HG02981 (cell line): ENCODE measurements around the gene CNDP2.
A peak's percentile ranks its signal among the peaks of the same experiment; 100 is the strongest.

Experiments used
- ATAC-seq: cut with Tn5 transposase; IDR thresholded peaks from one replicate; pipeline ENCODE4 v1.9.1; 2021; ENCODE audit warnings: mild to moderate bottlenecking, moderate library complexity; ENCODE audit not compliant: unreplicated experiment

Gene CNDP2

DNA sequence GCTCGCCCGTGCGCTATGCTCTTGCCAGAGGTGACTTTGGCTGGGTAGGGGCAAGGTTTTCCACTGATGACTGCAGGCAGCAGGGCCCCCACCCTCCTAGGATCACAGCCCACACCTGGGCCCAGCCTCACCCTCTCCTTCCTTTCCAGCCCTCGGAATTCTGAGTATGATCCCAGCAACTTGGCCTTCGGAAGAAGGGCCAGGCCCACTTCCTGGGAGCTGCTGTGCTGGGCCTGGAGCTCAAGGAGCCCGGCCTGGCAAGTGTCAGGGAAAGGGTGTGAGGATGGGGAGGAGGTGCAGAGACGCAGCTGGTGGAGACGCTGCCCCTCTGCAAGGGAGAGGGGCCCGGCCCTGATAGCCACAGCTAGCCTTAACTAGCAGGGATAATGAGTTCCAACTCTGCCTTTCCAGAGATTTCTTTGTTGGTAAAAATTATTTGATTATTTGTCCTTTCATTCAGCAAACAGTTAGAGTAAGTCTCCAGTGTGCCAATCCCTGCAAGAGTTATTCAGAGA lies 36.4 kb downstream of the CNDP2 start:
- ATAC-seq, result no peak

DNA sequence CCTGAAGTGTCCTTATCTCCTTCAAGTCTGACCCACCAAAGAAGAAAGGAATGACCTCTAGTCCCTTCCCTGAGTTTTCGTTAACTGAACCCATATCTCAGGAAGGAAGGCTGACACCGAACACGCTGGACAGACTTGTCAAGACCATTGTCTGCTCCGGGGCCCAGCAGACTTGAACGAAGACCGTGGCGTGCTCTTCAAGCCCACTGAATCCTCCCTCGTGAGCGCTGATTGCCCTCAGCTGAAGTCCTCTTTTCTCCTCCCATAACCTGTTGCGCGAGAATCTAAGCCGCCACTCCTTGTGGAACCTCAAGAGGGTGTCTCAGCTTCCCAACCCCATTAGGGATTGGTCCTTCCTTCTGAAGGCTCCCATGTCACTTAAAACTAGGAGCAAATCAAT lies 37.5 kb downstream of the CNDP2 start:
- ATAC-seq, result no peak

DNA sequence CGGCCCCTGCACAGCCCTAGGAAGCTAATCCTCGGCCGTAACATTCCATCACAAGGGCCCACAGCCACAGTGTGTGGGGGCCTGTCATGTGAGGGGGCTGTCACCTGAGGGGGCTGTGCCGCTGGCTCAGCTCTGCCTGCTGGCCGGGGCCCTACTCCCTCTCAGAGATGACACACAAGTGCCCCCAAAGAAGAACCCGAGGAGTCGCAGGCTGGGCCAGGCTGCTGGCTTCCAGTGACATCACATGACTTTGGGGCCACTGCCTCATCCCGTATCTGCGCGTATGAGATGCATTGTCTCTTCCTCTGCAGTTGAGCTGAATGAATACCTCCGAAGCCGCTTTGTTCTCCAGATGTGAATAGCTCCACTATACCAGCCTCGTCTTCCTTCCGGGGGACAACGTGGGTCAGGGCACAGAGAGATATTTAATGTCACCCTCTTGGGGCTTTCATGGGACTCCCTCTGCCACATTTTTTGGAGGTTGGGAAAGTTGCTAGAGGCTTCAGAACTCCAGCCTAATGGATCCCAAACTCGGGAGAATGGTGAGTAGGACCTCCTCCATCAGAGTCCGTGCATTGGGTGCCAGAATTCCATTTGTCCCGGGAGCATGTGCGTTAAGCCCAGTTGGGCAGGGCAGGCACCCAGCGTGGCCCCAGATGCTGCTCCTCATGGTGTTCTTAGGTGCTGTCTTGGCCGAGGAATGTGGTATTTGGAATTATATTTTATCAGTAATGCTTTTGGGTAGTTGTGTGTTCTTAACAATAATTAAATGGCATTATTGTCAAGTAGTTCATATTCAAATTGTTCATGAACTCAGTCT lies 38.2 kb downstream of the CNDP2 start, which contains the start of gene CNDP1:
CNDP1 (plus strand) TSS at position 351 of the 820 bp plus-strand sequence; CDS start at position 519, 168 bp downstream.
- no peak for ATAC-seq

DNA sequence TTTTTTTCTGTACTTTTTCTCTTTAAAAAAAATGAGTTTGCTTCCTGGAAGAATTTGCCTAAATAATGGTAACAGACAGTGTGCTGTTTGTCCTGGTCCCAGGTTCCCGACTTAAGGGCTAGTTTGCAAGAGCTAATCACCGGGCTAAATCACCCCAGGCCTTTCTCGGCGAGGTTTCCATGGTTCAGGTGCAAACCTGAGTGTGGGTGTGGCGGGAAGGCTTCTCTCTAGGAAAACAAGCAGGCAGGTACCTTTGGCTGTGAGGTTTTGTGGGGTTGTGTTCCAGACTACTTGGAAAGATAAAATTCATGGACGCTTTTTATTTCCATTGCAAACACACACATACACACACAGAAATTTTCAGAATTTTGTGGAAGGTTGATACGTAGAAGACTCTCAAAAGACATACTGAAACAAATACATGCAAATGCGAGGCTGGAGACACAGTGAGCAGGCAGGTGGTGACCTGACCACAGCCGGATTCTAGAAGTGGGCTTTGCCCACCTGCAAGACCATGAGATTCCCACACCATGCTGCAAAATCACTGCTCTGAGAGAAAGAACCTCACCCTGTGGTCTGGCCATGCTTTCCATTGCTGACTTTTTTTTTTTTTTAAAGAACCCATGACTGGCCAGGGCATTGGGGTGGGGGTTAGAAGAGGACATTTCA lies 39.0 kb downstream of the CNDP2 start:
- ATAC-seq, result peak; percentile 69

DNA sequence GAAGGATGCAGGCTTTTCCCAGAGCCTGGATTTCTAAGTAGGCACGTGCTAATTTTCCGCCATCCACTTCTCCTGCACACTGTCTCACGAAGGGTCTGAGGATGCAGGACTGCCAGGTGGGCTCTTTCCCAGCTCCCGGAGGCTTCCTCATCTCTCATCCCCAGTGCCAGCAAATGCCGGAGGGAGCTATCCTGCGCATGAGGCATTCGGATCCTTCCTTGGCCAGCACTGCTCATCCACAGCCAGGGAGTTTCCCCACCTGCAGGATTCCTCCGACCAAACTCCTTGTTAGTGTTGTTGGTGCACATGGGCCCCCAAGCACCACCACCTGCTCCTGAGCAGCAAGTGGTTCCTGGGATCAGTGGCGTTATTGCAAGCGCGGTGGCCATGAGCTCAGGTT lies 43.1 kb downstream of the CNDP2 start:
- no peak for ATAC-seq

DNA sequence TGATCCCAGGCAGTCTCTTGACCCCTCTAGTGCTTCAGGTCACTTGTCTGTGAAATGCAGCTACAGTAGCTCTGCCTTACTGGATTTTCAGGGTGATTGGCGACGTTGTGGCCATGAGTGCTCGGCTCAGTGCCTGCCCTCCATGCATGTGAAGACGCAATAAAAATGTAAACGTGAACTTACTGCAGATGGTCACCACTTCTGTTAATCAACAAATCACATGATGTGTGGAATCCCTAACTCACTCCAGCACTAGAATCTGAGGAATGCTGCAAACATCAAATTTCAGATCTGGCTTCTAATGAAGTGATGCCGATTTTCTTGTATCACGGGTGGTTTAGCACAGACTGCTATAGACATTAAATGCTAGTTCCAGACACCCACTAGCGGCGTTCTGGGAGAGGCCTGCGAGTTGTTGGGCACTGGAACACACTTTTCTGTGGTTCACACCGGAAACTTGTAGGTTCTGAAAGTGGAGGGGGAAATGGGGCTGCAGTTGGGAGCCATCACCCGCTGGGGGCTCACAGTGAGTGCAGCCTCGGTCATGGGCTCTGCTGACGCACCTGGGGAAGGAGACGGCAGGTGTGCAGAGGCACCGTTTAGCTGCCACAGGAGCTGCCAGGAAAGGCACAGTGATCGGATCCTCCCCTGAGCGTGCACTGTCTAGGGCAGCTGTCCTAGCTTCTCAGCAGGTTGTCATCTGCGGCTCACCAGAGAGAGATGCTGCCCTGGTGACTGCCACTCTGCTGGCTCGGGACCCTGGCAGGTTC lies 44.7 kb downstream of the CNDP2 start:
- ATAC-seq, result no peak

DNA sequence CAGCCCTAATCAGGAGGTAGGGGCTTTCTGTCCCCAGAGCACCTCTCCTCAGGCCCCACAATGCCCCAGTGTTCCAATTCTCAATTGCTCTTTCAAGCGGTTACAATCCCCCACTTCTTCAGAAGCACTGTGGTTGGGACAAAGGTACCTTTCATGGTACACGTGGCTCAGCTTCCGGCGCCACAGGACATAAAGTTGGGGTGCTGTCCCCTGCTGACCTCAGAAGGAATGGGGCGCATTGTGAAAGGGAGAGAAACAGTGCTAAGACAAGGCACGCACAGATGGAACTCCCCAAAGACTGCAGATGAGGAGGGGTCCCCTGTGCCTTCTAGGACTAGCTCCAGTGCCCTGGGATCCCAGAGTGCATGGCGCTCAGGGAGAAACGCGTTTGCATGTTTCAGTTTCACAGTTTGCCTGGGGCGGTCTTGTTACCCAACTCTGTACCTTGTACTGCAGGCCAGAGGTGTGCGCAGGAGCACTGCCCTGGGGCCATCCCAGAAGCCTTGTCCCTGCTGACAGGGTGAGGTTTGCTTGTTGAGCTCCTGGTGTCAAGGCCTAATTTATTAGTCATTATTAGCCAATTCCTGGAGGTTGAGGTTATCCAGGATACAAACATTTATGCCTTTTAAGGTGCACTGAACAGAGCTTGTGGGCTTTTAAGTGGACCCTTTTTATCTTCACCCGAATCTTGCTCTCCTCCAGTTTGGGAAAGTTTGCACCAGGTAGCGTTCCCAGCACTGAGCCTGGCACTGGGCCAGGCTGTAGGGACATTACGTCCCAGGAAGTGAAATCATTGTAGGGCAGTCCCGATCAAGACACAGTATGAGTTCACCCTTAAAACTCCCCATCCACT lies 45.8 kb downstream of the CNDP2 start:
- ATAC-seq, result no peak

DNA sequence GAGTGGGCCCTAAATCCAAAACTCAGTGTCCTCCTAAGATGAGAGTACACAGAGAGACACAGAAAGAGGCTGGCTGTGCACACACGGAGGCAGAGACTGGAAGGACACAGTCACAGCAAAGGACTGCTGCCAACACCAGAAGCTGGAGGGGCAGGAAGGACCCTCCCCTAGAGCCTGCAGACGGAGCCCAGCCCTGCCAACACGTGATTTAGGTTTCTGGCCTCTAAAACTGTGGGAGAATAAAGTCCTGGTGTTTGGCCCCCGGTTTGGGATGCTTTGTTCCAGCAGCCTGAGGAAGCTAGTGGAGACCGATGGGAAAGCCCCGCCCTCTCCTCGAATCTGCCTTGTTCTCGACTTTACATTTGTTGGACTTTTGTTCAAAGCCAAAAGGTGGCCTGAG lies 48.7 kb downstream of the CNDP2 start:
- ATAC-seq, result no peak

DNA sequence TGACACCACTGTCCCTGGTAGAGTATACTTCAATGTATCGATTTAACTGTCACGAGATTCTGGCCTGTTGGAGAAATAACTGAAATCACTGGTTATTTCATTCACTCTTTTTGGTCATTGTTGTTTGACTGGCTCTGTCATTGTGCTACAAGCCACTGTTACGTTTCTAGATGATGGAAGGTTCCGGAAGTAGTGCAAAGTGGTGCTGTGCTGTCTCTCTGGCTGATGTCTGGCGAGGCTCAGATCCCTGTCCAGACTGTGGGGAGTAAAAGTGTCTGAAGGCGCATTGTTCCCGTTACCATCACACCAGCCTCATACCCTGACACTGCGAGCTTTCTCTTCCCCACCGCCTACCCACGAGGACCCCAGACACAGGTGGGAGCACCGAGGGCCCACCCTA lies 49.8 kb downstream of the CNDP2 start:
- no peak for ATAC-seq

DNA sequence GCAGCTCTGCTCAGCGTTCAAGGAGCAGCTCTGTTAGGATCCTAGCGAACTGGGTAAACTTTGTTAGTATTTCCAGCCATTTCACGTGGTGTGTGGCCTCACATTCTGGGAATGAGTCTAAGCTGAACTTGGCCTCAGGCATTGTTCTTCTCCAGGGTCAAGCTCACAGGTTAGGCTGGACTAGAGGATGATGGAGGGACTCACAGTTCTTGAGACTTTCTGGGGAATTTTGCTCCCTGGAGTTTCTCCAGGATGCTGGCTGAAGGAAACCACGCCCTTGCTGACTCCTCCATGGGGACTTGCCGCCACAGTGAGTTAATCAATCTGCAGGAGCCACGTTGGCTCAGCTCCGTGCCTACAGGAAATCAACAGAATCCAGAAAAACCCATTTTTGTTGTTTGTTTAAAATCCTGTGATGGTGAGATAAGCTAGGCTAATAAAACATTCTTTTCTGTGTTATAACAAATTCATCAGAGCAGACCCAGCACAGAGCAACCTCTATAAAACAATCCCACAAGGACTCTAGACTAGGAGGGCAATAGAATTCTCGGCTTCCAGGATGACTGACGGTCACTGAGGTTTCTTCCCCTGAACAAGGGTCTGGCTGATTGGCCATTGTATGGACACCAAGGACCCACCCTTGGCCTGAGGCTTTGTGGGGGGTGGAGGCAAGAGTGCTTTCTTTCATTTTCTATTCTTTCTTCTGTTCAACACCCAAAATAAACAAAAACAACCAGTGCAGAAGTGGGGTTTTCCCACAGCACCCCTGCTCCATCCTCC lies 50.8 kb downstream of the CNDP2 start:
- no peak for ATAC-seq

DNA sequence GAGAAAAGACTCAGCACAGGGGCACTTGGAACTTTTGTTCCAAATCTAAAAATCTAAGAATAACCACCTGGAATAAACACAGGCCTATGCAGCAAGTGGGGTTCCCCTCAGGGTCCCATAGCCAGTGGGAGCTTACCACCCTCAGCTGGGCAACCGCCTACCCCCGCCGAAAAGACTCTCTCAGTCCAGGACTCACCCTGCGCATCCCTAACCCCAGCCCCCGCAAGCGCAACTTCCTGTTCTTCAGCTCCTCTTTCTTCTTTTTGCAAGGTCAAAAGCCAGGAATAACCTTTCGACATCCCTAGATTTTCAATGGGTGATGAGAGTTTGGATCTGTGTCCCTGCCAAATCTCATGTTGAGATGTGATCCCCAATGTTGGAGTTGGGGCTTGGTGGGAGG lies 51.7 kb downstream of the CNDP2 start:
- no peak for ATAC-seq

DNA sequence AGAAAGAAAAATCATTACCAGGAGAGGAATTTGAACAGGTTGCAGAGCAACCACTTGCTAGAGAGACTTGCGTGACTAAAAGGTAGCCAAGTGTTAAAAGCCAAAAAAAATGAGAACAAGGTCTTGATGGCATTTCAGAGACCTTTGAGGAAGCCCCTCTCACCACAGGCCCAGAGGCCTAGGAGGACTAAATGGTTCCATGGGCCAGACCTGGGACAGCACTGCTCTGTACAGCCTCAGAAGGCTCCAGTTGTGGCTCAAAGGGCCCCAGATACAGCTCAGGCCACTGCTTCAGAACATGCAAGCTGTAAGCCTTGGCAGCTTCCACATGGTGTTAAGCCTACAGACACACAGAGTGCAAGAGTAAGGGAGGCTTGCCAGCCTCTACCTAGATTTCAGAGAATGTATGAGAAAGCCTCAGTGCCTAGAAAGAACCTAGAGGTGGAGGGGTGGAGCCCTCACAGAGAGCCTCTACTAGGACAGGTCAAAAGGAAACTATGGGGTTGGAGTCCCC lies 53.5 kb downstream of the CNDP2 start:
- ATAC-seq, result no peak

DNA sequence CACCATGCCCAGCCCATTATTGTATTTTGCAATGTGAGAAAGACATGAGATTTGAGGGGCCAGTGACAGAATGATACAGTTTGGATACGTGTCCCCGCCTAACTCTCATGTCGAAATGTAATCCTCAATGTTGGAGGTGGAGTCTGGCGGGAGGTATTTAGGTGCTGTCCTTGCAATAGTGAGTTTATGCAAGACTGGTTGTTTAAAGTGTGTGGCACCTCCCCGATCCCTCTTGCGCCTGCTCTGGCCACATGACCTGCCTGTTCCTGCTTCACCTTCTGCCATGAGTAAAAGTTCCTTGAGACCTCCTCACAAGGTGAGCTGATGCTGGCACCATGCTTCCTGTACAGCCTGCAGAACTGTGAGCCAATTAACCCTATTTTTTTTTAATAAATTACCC lies 54.7 kb downstream of the CNDP2 start:
- ATAC-seq, result no peak

DNA sequence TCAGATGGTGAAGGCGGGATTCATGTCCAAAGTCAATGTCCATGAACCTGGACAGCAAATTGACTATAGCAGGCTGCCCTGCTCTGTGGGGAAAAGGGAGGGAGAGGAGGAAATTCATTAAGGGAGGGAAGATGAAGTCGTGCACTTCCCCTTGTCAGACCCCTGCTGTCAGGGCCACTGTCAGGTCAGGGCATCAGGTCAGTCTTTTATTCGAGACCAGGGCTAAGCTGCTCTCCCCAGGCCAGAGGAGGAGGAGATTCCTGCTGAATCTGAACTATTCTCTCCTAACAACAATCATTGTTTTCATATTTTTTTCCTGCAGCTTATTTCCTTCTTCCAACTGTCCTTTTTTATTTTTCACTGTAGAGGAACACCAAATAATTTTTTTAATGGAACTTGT lies 55.3 kb downstream of the CNDP2 start:
- ATAC-seq, result no peak

DNA sequence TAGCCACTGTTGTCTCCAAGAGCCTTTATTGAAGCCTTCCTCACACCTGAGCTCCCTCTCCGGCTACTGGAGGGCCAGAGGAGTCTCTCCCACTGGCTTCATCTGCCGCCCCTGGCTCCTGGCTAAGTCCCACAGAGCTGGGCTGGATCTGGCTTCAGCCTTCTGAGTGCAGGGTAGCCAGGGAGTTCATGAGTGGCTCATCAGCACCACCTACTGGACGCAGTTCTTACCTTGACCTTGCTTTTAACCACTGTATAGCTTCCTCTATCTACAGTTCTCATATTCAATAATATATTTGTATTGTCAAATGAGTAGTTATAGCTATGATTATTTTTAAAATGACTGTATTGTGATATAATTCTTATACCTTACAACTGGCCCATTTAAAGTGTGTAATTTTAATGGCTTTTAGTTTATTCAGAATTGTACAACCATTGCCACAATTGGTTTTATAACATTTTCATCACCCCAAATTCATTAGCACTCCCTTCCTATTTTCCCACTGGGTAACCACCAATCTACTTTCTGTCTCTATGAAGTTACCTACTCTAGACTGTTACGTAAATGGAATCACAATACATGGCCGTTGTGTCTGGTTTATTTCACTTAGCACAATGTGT lies 55.9 kb downstream of the CNDP2 start:
- ATAC-seq, result peak; percentile 99

DNA sequence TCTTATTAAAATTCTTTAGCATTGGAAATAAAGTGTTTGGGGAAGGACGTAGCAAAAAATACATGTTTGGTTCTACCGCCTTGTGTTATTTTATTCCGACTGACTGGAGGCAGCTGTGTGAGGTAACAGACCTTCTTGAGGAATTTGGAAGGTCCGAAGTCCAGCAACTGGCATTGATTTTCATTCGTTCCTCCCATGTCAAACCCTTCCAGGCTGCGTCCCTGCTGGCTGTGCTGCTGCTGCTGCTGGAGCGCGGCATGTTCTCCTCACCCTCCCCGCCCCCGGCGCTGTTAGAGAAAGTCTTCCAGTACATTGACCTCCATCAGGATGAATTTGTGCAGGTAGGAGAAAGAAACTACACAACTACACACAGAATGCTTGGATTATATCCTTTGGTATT lies 60.0 kb downstream of the CNDP2 start:
- ATAC-seq, result no peak

DNA sequence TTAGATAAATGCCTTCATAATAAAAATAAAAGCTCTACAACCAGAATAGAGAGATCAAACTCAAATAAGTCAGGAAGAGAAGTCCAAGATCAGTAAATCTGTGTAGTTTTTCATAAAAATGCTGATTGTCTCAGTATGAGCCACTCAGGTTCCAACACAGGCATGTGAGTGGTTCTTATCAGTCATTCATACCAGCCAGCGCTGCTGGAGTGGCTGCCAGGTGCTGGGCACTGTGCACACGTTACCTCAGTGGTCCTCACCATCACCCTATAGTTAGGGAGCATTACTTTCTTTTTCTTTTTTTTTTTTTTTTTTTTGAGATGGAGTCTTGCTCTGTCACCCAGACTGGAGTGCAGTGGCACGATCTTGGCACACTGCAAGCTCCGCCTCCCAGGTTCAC lies 61.9 kb downstream of the CNDP2 start:
- ATAC-seq, result no peak

DNA sequence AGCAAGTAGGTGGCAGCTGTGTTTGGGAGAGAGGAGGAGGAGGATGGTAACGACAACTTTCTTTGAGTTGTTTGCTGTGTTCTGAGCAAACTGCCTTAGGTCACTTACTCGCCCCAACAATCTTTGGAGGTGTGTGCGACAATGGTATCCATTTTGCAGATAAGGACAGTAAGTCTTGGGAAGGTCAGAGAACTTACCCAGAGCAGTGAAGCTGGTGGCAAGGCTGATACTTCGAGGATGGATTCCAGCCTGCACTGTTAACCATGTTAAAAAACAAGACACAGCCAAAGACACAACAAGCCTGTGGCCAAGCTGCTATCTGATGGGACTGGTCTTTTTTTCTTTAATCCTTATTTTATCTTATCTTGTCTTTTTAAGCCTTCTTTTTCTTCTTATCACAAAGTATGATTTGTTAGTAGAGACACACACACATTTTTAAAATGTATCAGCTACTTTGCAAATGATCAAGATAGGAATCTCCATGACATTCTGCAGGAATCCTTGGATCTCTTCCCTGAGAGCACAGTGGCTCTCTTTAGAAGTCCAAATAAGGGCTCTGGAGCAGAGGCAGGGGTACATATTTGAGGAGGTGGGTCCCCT lies 66.1 kb downstream of the CNDP2 start:
- no peak for ATAC-seq

DNA sequence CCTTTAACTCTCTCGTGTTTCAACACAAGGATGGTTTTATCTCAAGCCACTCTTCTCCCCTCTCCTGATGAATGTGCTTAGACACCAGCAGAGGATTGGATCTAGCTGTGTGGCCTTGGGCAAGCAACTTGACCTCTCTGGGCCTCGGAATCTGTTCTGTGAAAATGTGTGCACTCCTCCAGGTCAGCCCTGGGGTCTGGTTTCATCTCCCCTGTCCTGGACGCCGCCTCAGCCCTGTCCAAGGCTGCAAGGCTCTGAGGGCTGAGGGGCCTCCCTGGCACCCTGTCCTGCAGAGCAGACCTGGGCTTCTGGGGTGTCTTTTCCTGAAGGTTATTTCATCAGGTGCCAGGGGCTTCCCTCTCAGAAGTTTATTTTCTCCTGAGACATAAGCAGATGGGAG lies 66.6 kb downstream of the CNDP2 start:
- ATAC-seq, result no peak
